ENCODE results near the gene ASS1. TPM values are rescaled to one million over a fixed set of nuclear protein-coding genes. Genes with fewer than 3 reads are reported as not detected.

The ASS1 gene
- total and polyA plus RNA-seq, 2 of the 13 experiments (the other 11 are each of a cell fraction or from before 2014, with no cell fraction given) = 77.6 to 122 TPM

DNA sequence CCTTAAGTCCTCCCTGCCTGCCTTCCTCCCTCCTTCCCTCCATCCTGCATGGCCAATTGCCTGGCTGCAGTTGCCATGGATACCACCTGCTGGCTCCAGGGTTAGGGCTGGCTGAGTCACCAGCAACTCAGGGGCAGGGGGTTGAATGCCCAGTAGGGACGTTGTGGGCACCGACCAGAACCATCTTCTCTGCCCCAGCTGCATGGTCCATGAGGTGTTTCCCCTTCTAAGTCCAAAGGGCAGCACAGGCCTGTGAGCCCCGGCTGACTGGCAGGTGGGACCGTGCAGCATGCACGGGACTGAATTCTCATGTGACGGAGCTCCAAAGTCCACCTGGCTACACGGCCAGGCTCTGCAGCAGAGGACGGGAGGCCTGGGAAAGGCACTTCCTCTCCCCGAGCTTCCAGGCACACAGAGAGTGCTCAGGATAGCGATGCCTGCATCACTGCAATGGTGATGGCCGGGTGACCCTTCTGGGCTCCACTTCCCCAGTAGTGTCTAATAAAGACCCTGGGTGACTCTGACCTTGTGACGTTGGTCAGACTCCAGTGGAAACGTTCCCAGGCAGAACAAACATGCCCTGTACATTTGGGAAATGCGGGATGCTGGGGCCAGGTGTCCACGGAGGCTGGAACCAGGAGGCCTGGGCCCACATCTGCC is 5.7 kb downstream of the ASS1 start (continued):
- TF ChIP-seq, protein P1, sequence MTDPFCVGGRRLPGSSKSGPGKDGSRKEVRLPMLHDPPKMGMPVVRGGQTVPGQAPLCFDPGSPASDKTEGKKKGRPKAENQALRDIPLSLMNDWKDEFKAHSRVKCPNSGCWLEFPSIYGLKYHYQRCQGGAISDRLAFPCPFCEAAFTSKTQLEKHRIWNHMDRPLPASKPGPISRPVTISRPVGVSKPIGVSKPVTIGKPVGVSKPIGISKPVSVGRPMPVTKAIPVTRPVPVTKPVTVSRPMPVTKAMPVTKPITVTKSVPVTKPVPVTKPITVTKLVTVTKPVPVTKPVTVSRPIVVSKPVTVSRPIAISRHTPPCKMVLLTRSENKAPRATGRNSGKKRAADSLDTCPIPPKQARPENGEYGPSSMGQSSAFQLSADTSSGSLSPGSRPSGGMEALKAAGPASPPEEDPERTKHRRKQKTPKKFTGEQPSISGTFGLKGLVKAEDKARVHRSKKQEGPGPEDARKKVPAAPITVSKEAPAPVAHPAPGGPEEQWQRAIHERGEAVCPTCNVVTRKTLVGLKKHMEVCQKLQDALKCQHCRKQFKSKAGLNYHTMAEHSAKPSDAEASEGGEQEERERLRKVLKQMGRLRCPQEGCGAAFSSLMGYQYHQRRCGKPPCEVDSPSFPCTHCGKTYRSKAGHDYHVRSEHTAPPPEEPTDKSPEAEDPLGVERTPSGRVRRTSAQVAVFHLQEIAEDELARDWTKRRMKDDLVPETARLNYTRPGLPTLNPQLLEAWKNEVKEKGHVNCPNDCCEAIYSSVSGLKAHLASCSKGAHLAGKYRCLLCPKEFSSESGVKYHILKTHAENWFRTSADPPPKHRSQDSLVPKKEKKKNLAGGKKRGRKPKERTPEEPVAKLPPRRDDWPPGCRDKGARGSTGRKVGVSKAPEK (CRISPR knock-in tag; IDR thresholded peaks at IDR 0.05; ENCODE audit: borderline replicate concordance) = no peak
- TF ChIP-seq KMT2B (CRISPR knock-in tag; IDR thresholded peaks at IDR 0.05) (peak; percentile 79; the same call in 1 of the 2 replicates), ZBTB42 (CRISPR knock-in tag; IDR thresholded peaks at IDR 0.05) (peak; percentile 62; the same call in 1 of the 2 replicates), ZNF720 (CRISPR knock-in tag; IDR thresholded peaks at IDR 0.05) (no peak), TCF12 (IDR thresholded peaks at IDR 0.05) (no peak), TCF12 (CRISPR knock-in tag; IDR thresholded peaks at IDR 0.05) (no peak; the same call in 1 of the 2 replicates), KDM6A (CRISPR knock-in tag; IDR thresholded peaks at IDR 0.05; ENCODE audit: low read depth) (peak; percentile 73), ZBTB21 (CRISPR knock-in tag; IDR thresholded peaks at IDR 0.05) (no peak), ZIK1 (CRISPR knock-in tag; IDR thresholded peaks at IDR 0.05; ENCODE audit: borderline replicate concordance, low read depth) (peak; percentile 91; the same call in 1 of the 2 replicates), WIZ (CRISPR knock-in tag; IDR thresholded peaks at IDR 0.05) (peak; percentile 28; the same call in 1 of the 2 replicates), TBP (CRISPR knock-in tag; IDR thresholded peaks at IDR 0.05) (no peak)
- TF ChIP-seq, protein P2, sequence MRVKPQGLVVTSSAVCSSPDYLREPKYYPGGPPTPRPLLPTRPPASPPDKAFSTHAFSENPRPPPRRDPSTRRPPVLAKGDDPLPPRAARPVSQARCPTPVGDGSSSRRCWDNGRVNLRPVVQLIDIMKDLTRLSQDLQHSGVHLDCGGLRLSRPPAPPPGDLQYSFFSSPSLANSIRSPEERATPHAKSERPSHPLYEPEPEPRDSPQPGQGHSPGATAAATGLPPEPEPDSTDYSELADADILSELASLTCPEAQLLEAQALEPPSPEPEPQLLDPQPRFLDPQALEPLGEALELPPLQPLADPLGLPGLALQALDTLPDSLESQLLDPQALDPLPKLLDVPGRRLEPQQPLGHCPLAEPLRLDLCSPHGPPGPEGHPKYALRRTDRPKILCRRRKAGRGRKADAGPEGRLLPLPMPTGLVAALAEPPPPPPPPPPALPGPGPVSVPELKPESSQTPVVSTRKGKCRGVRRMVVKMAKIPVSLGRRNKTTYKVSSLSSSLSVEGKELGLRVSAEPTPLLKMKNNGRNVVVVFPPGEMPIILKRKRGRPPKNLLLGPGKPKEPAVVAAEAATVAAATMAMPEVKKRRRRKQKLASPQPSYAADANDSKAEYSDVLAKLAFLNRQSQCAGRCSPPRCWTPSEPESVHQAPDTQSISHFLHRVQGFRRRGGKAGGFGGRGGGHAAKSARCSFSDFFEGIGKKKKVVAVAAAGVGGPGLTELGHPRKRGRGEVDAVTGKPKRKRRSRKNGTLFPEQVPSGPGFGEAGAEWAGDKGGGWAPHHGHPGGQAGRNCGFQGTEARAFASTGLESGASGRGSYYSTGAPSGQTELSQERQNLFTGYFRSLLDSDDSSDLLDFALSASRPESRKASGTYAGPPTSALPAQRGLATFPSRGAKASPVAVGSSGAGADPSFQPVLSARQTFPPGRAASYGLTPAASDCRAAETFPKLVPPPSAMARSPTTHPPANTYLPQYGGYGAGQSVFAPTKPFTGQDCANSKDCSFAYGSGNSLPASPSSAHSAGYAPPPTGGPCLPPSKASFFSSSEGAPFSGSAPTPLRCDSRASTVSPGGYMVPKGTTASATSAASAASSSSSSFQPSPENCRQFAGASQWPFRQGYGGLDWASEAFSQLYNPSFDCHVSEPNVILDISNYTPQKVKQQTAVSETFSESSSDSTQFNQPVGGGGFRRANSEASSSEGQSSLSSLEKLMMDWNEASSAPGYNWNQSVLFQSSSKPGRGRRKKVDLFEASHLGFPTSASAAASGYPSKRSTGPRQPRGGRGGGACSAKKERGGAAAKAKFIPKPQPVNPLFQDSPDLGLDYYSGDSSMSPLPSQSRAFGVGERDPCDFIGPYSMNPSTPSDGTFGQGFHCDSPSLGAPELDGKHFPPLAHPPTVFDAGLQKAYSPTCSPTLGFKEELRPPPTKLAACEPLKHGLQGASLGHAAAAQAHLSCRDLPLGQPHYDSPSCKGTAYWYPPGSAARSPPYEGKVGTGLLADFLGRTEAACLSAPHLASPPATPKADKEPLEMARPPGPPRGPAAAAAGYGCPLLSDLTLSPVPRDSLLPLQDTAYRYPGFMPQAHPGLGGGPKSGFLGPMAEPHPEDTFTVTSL (CRISPR knock-in tag; IDR thresholded peaks at IDR 0.05; ENCODE audit: borderline replicate concordance) = peak; percentile 53; the same call in 1 of the 2 replicates
- TF ChIP-seq, protein P3, sequence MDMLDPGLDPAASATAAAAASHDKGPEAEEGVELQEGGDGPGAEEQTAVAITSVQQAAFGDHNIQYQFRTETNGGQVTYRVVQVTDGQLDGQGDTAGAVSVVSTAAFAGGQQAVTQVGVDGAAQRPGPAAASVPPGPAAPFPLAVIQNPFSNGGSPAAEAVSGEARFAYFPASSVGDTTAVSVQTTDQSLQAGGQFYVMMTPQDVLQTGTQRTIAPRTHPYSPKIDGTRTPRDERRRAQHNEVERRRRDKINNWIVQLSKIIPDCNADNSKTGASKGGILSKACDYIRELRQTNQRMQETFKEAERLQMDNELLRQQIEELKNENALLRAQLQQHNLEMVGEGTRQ (IDR thresholded peaks at IDR 0.05; ENCODE audit: low read depth, low read length) = peak; percentile 34; the same call in 1 of the 2 replicates
- TF ChIP-seq, protein P3 (CRISPR knock-in tag; IDR thresholded peaks at IDR 0.05; ENCODE audit: borderline replicate concordance) = peak; percentile 48; the same call in 1 of the 2 replicates
- TF ChIP-seq, protein P4, sequence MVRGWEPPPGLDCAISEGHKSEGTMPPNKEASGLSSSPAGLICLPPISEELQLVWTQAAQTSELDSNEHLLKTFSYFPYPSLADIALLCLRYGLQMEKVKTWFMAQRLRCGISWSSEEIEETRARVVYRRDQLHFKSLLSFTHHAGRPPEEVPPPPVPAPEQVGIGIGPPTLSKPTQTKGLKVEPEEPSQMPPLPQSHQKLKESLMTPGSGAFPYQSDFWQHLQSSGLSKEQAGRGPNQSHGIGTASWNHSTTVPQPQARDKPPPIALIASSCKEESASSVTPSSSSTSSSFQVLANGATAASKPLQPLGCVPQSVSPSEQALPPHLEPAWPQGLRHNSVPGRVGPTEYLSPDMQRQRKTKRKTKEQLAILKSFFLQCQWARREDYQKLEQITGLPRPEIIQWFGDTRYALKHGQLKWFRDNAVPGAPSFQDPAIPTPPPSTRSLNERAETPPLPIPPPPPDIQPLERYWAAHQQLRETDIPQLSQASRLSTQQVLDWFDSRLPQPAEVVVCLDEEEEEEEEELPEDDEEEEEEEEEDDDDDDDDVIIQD (CRISPR knock-in tag; IDR thresholded peaks at IDR 0.05; ENCODE audit: low read depth) = no peak

All from HepG2 (cell line).